ENCODE data around the gene STUM.
"Not testable (repeated sequence)": the region's sequence is repeated elsewhere in the genome, so short reads cannot be mapped to it uniquely, and the experiment has no call there.

STUM gene

DNA sequence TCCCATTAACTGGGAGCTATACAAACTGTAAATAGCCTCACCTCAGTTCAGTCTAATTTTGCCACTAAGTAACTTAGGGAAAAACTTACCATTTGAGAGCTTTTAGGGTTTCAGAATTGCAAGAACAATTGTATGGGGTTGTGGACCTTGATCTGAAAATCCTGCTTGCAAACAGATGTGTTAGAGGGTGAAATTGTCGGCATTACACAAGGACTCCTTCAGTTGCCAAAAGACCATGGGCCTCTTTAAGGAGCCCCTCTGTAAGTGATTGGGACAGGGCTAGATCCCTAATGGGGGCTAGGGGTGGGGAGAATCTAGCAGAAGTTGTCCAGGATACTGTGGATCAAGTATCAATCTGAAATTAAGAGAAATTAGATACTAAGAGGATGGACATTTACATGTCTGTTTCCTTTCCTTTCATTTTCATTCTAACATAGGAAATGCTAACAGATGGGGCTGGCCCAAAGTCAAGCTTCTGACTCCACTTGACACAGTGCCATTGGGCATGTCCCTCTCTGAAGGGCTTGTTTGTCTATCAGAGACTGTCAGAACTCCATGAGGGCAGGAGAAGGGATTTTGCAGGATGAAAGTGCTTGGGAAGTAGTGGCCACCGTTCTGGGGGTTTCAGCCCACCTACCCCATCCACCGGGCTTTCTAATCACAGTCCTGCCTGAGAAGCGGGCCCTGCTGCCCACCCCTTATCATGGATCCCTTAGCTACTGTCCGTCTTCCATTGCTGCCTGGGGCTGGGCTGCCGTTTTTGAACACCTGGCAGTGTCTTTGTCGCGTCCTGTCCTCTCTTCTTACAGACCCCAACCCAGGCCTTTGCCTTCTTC lies 54.7 kb downstream of the STUM start:
- DNase-seq (ENCODE audit: low spot score) (no peak), FAIRE-seq (no peak)

DNA sequence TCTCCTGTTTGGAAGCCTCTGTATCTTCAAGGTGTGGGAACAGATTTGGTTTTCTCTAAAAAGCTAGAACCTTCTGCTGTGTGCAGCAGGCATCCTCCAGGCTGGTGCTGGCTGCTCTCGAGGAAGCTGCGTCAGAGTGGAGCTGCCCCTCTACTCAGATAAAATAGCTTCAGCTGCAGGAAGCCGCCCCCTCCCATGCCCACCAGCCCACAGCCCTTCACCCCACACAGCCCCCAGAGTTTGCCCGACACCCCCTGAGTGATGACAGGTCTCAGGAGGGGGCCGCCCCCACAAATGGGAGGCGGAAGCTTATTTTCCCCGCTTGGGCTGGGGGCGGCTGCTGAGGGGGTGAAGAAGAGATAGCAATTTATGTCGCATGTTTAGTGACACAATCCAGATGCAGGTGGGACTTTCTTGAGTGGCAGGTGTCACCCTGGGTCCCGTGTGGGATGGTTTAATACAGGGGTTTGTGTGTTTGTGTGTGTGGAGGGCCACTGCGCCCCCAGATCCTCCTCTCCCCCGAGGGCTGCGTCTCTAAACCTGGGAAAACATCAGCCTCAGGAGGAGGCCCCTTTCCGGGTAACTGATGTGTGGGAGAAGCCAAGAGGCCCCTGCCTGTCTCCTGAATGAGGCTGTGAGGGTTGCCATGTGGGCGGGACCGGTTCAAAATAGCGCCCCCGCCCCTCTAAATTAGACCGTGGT lies 55.4 kb downstream of the STUM start:
- DNase-seq (ENCODE audit: low spot score) (no peak), FAIRE-seq (no peak)

DNA sequence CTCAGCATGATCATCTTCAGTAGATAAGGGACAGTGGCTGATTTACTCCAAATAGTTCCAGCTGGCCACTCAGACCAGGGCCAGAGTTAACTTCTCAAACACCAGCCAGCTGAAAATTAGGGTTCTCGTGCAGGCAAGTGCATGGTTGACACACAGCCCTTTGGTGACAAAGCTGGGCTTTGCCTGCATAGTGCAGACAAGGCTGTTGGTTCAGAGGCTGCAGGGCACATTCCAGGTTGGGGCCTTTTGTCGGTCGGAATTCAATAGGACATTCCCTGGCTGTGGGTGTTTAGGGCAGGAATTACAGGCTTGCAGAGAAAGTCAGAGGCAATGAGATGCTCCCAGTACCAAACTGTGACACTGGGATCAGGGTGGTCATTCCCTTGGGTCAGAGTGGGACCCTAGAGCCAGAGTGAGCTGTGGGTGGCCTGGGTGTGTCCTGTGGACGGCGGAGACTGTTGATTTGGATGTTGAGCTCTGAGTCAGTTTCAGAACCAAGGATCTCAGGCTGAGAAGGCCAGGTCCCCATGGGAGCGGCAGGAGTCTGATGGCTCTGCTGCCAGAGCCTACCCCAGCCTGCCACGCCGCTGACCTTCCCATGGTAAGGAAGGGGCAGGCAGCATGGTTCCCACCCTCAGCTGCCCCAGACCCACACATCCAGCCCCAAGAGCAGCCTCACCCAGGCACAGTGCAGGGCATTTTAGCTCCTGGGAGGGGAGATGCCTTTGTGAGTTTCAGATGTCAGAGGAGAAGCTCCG lies 56.2 kb downstream of the STUM start:
- FAIRE-seq (no peak), DNase-seq (ENCODE audit: low spot score) (no peak)

DNA sequence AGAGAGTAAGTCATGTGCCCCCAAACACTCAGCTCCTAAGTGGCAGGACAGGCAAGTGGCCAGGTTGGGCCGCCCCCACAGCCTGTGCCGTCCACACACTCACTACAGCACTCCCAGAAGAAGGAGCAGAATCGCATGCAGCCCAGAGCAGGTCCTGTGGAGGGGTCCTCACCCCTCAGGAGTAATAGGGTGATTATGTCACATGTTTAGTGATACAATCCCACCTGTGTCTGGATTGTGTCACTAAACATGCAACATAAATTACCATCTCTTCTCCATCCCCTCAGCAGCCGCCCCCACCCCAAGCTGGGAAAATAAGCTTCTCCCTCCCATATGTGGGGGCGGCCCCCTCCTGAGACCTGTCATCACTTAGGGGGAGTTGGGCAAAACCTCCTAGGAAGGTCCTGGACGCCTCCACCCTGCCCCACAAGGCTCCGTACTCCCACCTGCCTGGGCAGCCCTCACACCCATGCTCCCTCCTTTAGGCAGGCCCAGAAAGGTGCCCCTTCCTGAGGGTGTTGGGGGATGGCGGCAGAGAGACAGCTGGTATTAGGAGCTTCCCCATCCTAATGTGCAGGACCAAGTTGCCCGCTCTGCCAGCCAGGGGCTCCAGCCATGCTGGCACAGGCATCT lies 56.9 kb downstream of the STUM start:
- FAIRE-seq: no peak
- no peak for DNase-seq (ENCODE audit: low spot score)

DNA sequence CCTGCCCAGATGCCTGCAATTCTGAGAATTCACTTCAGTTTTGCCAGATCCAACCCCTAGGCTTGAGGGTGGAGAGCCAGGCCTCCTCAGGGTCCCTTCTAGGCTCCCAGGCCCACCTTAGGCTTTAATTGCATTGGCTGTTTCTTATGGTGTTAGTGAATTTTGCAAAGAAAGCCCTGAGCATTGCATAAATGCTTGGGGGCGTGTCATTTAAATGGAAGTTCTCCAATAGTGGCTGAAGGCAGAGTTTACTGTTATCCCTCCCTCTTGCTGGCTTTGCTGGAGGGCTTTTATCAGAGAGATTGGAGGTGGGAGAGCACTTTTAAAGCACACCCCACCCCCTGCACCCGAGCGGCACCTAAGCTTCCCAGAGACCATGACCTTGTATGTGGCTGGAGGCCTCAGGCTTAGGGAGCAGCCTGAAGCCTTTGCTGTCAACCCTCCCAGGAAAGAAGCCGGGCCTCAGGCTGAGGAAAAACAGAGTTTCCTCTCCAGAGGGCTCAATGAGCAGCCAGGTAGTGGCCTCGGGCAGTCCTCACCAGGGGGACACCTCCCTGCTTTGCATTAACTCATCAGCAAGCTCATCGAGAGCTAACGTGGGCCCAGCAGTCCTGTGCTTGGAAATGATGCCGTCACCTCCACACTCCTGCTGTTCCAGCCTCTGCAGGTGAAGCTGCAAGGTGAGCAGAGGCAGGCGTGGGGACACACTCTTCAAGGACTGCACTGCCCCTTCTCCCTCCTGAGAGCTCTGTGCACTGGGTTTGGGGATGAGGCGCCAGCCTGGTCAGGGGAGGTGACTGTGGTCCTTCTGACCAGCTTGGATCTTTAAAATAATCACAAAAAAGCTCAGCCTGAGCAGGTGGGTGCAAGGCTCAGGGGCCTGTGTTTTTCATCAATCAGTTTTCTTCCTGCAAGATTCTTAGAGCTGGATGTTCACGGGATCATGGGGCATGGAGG lies 58.0 kb downstream of the STUM start:
- no peak for DNase-seq (ENCODE audit: low spot score)
- FAIRE-seq: no peak

DNA sequence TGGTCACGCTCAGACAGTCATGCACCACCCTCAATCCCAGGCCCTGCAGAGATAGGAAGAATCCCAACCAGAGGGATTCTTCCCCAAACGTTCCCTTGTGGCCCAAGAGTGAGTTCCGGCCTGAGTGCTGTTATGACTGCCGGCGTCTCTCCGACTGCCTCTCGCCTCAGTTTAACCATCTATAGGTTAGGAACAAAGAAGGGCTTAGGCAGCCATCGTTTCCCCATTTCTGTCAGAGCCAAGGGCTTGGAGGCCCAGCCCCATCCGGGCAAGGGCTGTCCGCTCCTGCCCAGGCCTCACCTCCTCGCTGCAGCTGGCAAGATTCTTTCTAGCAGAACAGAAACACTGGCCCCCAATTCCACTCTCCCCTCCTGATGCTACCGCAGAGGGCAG lies 58.7 kb downstream of the STUM start:
- no peak for DNase-seq (ENCODE audit: low spot score)
- no peak for FAIRE-seq

DNA sequence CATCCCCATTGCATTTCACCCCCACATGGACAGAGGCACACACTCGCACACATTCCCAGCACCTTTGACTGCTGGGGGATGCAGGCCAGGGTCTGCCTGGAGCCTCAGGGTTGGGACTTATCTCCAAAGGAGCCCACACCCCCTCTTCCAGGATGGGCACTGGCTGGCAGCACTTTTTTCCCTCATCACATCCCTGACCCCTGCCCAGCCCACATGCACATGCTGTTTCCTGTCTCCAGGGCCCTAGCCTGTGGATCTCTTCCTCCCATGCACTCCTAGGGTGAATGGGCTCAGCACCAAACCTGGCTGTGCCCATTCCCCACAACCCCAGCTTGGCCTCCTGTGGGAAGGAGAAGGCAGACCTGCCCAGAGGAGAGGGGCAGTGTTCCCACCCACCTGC lies 59.3 kb downstream of the STUM start:
- FAIRE-seq: no peak

DNA sequence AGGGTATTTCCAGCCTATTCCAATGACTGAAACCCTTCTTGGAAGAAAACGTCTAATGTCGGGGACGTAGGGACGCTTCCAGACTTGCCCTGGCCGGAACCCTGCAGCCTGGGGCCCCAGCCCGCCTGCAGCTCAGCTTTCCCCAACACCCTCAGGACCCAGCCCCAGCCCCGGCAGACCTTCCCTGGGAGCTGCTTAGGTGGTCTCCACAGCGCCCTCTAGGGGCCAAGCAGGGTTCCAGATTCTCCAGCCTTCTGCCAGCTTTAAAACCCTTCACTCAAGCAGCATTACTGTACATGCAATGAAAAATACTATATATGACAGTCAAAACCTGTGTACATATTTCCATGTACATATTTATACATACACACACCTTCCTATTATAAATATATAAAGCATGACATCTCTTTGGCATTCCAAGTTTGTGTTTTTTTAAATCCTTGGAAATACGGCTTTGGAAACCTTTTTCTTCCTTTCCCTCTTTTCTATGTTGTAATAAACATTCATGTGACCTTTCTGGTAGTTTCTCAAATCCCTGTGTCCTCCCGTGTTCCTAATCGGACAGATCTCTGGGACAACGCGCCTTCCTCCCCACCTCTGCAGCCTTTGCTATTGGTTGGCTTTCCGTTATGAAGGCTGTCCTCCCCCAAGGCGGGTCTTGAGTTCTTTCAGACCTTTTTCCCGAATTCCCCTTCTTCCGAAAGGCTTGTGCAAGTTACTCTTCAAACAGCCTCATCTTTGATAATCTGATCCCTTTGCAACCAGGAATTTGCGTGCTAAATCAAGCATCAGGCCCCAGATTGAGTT lies 60.3 kb downstream of the STUM start:
- DNase-seq (ENCODE audit: low spot score) (peak; percentile 31), FAIRE-seq (no peak)

More for the DNA sequence above, 59.3 kb downstream of the STUM start:
- no peak for DNase-seq (ENCODE audit: low spot score)

DNA sequence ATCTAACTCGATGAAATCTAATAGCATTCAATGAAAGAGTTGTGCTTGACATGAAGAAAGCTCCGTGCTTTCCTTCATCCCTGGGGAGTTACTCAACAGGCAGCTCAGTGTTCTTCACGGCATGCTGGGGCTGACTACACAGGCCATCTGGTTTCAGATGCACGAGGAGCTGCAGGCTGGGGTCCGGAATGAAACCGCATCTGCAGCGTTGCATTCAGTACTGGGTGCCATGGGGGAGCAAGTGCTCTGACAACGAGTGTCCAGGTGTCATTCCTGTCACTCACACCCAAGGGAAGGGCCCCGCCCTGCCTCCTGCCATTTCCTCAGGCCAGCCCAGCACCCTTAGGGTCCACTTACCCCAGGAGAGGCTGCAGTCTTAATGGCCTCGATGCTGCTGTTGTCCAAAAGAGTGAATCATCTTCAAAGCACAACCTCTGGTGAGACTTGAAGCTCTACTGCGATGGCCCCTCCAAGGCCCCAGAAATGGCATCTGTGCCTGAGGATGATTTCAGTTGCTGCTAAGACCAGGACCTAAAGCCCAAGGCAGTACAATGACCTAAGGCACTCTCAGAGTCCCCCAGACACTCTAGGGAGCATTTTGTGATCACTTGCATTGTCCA lies 61.4 kb downstream of the STUM start:
- no peak for DNase-seq (ENCODE audit: low spot score)
- no peak for FAIRE-seq

DNA sequence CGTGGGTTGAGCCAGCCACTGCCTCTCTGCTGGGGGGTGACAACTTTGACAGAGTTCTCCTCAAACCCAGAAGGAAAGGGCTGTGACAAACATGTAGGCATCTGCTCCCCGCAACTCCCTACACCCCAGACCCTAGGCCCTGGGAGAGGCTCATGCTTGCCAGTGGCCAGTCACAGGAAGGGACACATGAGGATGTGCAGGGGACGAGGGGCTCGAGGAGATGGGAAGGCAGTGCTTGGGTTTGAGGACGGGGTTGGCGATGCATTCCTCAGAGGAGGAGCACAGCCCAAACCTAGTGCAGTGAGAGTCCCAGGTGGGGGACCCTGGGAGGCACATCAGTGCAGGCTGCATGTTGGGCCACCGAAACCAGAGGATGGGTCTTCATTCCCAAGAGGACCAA lies 62.1 kb downstream of the STUM start:
- no peak for FAIRE-seq

DNA sequence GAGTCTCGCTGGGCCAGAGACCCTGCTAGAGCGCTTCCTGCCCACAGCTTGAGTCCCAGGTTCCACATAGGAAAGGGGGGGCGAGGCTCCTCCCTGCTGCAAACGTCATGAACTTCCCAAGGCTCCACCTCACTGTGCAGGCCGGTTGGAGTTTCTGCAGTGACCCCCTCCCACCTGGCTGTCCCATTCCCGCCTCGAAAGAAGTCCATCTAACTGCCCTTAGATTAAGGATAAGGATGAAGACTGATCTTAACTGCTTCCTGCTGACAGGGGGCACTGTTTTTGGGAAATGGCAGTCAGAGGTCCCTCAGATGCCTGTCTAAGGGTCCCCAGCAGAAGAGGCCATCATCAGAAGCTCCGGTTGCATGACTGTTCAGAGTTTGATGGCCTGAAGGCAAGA lies 62.7 kb downstream of the STUM start:
- FAIRE-seq: no peak

More for the DNA sequence above, 62.1 kb downstream of the STUM start:
- DNase-seq (ENCODE audit: low spot score): no peak

DNA sequence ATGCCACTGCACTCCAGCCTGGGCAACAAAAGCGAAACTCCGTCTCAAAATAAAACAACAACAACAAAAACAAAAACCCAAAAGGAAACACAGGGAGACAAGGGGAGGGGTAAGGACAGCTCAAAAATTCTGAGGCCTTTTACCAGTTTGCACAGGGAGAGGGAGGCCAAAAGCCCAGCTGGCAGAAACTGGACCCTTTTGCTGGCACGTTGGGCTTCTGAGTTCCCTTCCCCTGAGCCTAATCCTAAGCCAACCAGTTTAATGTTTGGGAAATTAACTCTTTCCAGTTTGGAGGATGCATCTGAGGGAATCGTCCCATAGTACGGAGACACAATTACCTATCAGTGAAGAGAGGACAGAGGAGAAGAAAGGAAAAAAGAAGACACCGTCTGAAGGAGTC lies 63.4 kb downstream of the STUM start:
- not testable (repeated sequence) for FAIRE-seq; DNase-seq (ENCODE audit: low spot score)

More for the DNA sequence above, 62.7 kb downstream of the STUM start:
- DNase-seq (ENCODE audit: low spot score): no peak

DNA sequence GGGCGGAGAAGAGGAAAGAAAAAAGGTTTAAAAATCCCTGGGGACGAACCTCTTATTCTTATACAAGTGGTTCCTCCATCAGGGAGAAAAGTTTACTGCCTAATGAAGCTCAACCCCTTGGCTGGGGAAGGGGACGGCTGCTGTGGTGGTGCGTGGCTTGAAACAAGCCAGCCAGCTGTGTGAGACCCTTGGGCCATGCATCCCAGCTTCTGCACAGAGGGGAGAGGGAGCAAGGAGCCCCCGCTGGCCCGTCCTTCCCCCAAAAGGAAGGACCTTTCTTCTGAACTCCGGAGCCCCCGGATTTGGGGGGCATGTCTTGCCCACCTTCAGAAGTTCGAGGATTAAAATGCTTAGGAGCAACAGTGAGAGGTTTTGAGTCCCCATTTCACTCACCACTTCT lies 67.3 kb downstream of the STUM start:
- FAIRE-seq: no peak
- no peak for DNase-seq (ENCODE audit: low spot score)

DNA sequence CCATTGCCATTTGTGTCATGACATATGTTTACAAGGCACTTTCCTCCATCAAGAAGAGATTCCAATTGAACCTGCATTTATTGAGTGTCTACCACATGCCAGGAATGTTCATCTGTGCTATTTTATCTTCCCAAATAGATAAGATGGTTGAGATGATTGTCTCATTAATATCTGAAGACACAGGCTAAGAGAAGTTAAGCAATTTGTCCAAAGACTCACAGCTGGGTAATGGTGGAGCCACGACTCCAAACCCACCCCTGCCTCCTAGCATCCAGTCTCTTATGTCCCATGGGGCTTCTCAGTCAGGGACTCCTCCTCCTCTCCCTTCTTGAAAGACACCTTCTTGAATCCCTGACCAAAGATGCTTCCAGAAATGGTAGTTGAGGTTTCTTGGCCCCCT lies 68.1 kb downstream of the STUM start:
- FAIRE-seq: no peak

DNA sequence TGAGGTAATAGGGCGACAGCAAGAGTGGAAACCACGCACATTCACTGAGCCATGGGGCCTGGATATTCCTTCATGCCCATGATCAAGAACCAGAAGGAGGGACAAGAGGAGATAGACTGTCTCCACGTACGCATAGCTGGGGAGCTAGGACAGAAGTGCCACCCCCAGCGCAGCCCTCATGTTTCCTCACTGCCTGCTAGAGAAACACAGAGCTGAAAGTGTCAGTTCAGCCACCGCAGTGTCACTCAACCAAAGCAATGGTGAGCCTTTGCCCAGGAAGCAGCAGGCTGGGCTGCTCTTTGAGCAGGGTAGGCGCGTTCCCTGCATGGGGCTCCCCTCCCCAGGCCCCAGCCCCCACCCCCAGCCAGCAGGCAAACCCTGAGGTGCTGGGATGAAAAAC lies 68.5 kb downstream of the STUM start:
- DNase-seq (ENCODE audit: low spot score): no peak
- FAIRE-seq: no peak

More for the DNA sequence above, 68.1 kb downstream of the STUM start:
- no peak for DNase-seq (ENCODE audit: low spot score)

DNA sequence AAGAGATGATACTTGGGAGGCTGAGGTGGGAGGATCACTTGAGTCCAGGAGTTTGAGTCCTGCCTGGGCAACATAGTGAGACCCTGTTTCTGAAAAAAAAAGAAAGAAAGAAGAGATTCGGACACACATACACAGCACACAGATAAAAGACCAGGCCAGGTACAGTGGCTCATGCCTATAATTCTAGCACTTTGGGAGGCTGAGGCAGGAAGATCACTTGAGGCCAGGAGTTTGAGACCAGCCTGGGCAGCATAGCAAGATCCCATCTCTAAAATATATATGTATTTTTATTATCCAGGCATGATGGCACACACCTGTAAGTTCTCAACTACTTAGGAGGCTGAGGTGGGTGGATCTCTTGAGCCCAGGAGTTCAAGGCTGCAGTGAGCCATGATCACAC lies 69.2 kb downstream of the STUM start:
- not testable (repeated sequence) for DNase-seq (ENCODE audit: low spot score); FAIRE-seq

DNA sequence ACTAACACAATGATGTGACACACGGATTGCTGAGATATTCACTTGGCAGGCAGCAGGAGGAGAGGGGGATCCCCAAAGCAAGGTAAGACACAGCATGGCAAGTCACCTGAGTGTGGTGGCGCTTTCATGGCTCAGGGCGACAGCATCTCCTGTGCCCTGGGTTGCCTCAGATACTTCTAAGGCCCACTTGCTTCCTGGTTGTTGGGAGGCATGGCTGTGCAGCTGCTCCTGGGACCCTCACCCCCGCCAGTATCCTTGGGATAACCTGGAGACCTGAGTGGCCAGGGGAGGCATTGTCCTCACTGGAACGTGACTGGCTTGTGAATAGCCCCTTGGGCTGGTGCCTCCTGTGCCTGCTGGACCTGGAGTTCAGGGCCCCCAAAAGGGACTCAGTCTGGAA lies 69.8 kb downstream of the STUM start:
- FAIRE-seq (no peak), DNase-seq (ENCODE audit: low spot score) (no peak)

DNA sequence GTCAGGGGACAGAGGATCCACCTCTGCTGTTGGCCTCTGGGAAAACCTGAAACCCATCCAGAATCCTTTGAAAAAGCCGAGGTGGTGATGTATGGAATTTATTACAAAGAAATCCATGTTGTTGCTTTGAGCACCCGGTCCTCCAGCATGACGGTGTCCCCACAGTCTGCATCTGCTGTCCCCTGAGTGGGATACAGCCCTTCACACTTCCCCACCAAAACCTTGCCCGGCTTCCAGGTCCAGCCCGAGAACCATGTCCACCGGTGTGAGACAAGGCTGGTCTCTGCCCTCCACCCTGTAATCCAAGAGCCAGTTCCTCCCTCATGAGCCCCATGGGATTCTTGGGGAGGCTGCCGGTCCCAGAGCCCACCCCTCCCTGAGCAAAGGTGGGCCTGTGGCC lies 70.5 kb downstream of the STUM start:
- DNase-seq (ENCODE audit: low spot score): no peak
- no peak for FAIRE-seq

DNA sequence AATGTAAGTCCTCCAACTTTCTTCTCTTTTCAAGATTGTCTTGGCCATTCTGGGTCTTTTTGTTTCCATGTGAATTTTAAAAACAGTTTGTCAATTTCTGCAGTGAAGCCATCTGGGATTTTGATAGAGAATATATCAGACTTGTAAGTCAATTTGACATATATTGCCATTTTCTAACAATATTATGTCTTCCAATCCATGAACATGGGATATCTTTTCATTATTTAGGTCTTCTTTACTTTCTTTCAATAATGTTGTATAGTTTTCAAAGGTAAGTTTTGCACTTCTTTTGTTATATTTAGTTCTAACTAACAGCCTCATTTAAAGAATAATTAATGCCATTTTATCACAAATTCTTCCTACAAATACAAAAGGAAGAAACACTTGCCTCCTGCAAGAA lies 73.4 kb downstream of the STUM start:
- FAIRE-seq: no peak
- no peak for DNase-seq (ENCODE audit: low spot score)

Measured in RCC 7860 (cell line).